H9 (cell line): ENCODE measurements around the gene TLR6. TPM values are rescaled to one million over a fixed set of nuclear protein-coding genes. Genes with fewer than 3 reads are reported as not detected.

Experiments
- DNase-seq: peaks from one replicate; pipeline ENCODE4 v3.0.0-alpha.2; 2017
- H2AFZ ChIP-seq: one replicate; pipeline ENCODE4 v1.6.1; 2013; ENCODE audit warnings: mild to moderate bottlenecking, low read length, control low read depth, moderate library complexity
- H2AK5ac ChIP-seq: 2 replicates; pipeline ENCODE4 v1.6.1; 2013; ENCODE audit warnings: low read length, control low read depth, mixed read lengths; ENCODE audit not compliant: insufficient read length
- H2BK120ac ChIP-seq: one replicate; pipeline ENCODE4 v1.6.1; 2013; ENCODE audit warnings: low read depth, mild to moderate bottlenecking, low read length, control low read depth, inconsistent platforms; ENCODE audit not compliant: poor library complexity, severe bottlenecking
- H2BK12ac ChIP-seq: 2 replicates; pipeline ENCODE4 v1.6.1; 2013; ENCODE audit warnings: low read length, control low read depth, mixed read lengths, low read depth; ENCODE audit not compliant: insufficient read length
- H2BK15ac ChIP-seq: 2 replicates; pipeline ENCODE4 v1.6.1; 2013; ENCODE audit warnings: low read depth, low read length, control low read depth
- H2BK20ac ChIP-seq: one replicate; pipeline ENCODE4 v1.6.1; 2013; ENCODE audit warnings: low read depth, mild to moderate bottlenecking, low read length, control low read depth, inconsistent platforms; ENCODE audit not compliant: poor library complexity, severe bottlenecking
- H2BK5ac ChIP-seq: 2 replicates; pipeline ENCODE4 v1.6.1; 2013; ENCODE audit warnings: low read length, control low read depth, mixed read lengths; ENCODE audit not compliant: insufficient read length
- H3K14ac ChIP-seq: 2 replicates; pipeline ENCODE4 v1.6.1; 2013; ENCODE audit warnings: low read length, control low read depth; ENCODE audit not compliant: insufficient read depth
- H3K18ac ChIP-seq: 2 replicates; pipeline ENCODE4 v1.6.1; 2013; ENCODE audit warnings: low read depth, mild to moderate bottlenecking, mixed read lengths, low read length, control low read depth; ENCODE audit not compliant: insufficient read length
- H3K23ac ChIP-seq: 2 replicates; pipeline ENCODE4 v1.6.1; 2013; ENCODE audit warnings: low read length, control low read depth, mixed read lengths, low read depth; ENCODE audit not compliant: insufficient read length
- H3K23me2 ChIP-seq: 2 replicates; pipeline ENCODE4 v1.6.1; 2013; ENCODE audit warnings: low read depth, mild to moderate bottlenecking, mixed read lengths, low read length, control low read depth; ENCODE audit not compliant: insufficient read length, poor library complexity, severe bottlenecking
- H3K27ac ChIP-seq: 2 replicates; pipeline ENCODE4 v1.5.1; 2013; ENCODE audit warnings: low read length, control low read depth, mixed read lengths, low read depth; ENCODE audit not compliant: insufficient read length
- H3K27me3 ChIP-seq: 2 replicates; pipeline ENCODE4 v1.6.1; 2013; ENCODE audit warnings: low read length, control low read depth, inconsistent platforms; ENCODE audit not compliant: insufficient read depth
- H3K4ac ChIP-seq: 2 replicates; pipeline ENCODE4 v1.6.1; 2013; ENCODE audit warnings: low read depth, mild to moderate bottlenecking, control low read depth, inconsistent platforms, low read length, moderate library complexity
- H3K4me1 ChIP-seq: 2 replicates; pipeline ENCODE4 v1.6.1; 2013; ENCODE audit warnings: low read length, control low read depth, inconsistent platforms; ENCODE audit not compliant: insufficient read depth
- H3K4me2 ChIP-seq: 2 replicates; pipeline ENCODE4 v1.6.1; 2013; ENCODE audit warnings: low read length, control low read depth, mixed read lengths; ENCODE audit not compliant: insufficient read length, insufficient read depth
- H3K56ac ChIP-seq: 2 replicates; pipeline ENCODE4 v1.6.1; 2013; ENCODE audit warnings: low read depth, mild to moderate bottlenecking, mixed read lengths, low read length, control low read depth; ENCODE audit not compliant: insufficient read length
- H3K79me1 ChIP-seq: 2 replicates; pipeline ENCODE4 v1.6.1; 2013; ENCODE audit warnings: low read depth, mild to moderate bottlenecking, moderate library complexity, low read length, control low read depth, inconsistent platforms; ENCODE audit not compliant: insufficient read depth, poor library complexity, severe bottlenecking
- H3K79me2 ChIP-seq: 2 replicates; pipeline ENCODE4 v1.6.1; 2013; ENCODE audit warnings: low read length, control low read depth, inconsistent platforms; ENCODE audit not compliant: insufficient read depth
- H3K9ac ChIP-seq: 2 replicates; pipeline ENCODE4 v1.6.1; 2013; ENCODE audit warnings: low read length, control low read depth, mixed read lengths; ENCODE audit not compliant: insufficient read length; ENCODE audit errors: extremely low read depth
- H3K9me3 ChIP-seq: one replicate; pipeline ENCODE4 v1.6.1; 2013; ENCODE audit warnings: low read depth, low read length, inconsistent platforms; ENCODE audit not compliant: control insufficient read depth
- H3T11ph ChIP-seq: one replicate; pipeline ENCODE4 v1.6.1; 2013; ENCODE audit warnings: mild to moderate bottlenecking, low read length, control low read depth, inconsistent platforms
- H4K20me1 ChIP-seq: one replicate; pipeline ENCODE4 v1.6.1; 2013; ENCODE audit not compliant: control insufficient read depth, insufficient read length, insufficient read depth
- H4K5ac ChIP-seq: 2 replicates; pipeline ENCODE4 v1.6.1; 2013; ENCODE audit warnings: low read depth, mild to moderate bottlenecking, mixed read lengths, low read length, control low read depth; ENCODE audit not compliant: insufficient read length
- H4K8ac ChIP-seq: replicated peaks from 2 replicates; pipeline ENCODE4 v1.6.1; 2013; ENCODE audit warnings: low read length, control low read depth, mixed read lengths, low read depth; ENCODE audit not compliant: insufficient read length
- H4K91ac ChIP-seq: 2 replicates; pipeline ENCODE4 v1.6.1; 2013; ENCODE audit warnings: low read depth, mild to moderate bottlenecking, moderate library complexity, mixed read lengths, low read length, control low read depth; ENCODE audit not compliant: insufficient read length
- H3K27ac Mint-ChIP-seq, 3 experiments: 2 replicates in 2 of 3; 3 replicates in 1 of 3; pipeline ENCODE4 v1.8.0; 2020 to 2021; ENCODE audit warnings: mixed read lengths in 3 of 3, mild to moderate bottlenecking in 1 of 3, moderate library complexity in 1 of 3
- H3K27me3 Mint-ChIP-seq: 2 replicates; pipeline ENCODE4 v1.8.0; 2021; ENCODE audit warnings: low read depth, mild to moderate bottlenecking, moderate library complexity, mixed read lengths
- H3K36me3 Mint-ChIP-seq, 3 experiments: 2 replicates in 2 of 3; 3 replicates in 1 of 3; pipeline ENCODE4 v1.8.0; 2020 to 2021; ENCODE audit warnings: low read depth in 3 of 3, mixed read lengths in 3 of 3; ENCODE audit not compliant: insufficient read depth in 1 of 3
- H3K4me1 Mint-ChIP-seq, 2 experiments: 2 replicates each; pipeline ENCODE4 v1.8.0; 2020; ENCODE audit warnings: mixed read lengths in 2 of 2
- H3K4me3 Mint-ChIP-seq, 2 experiments: 2 replicates in 1 of 2; 3 replicates in 1 of 2; pipeline ENCODE4 v1.8.0; 2020 to 2021; ENCODE audit warnings: mild to moderate bottlenecking in 2 of 2, mixed read lengths in 2 of 2, moderate library complexity in 1 of 2
- H3K9me3 Mint-ChIP-seq, 2 experiments: 2 replicates in 1 of 2; 3 replicates in 1 of 2; pipeline ENCODE4 v1.8.0; 2020; ENCODE audit warnings: mild to moderate bottlenecking in 2 of 2, mixed read lengths in 2 of 2, moderate library complexity in 1 of 2
- WGBS: extraction: QIAGEN DNeasy Blood & Tissue Kit; methylation state at CpG from one replicate; pipeline ENCODE4 v1.1.7; 2013; ENCODE audit warnings: missing lambda C conversion rate, low lambda C conversion rate, mixed read lengths; ENCODE audit not compliant: insufficient read length; ENCODE audit errors: extremely low coverage; 5-methylcytosine and 5-hydroxymethylcytosine counted together
- total RNA-seq: library from RNA; stranded (reverse); gene quantifications from 2 replicates; pipeline ENCODE4 v1.2.1, GENCODE V29; 2021
- TF ChIP-seq, protein P1 (sequence below): fragments of 200-600 bp; sonication (generic); conservative IDR thresholded peaks from 3 replicates; pipeline ENCODE4 v1.8.0; 2021; ENCODE audit warnings: antibody characterized with exemption, mild to moderate bottlenecking

Gene TLR6
- total RNA-seq, 1 experiment from 2014 or later, result 0.11 TPM

DNA sequence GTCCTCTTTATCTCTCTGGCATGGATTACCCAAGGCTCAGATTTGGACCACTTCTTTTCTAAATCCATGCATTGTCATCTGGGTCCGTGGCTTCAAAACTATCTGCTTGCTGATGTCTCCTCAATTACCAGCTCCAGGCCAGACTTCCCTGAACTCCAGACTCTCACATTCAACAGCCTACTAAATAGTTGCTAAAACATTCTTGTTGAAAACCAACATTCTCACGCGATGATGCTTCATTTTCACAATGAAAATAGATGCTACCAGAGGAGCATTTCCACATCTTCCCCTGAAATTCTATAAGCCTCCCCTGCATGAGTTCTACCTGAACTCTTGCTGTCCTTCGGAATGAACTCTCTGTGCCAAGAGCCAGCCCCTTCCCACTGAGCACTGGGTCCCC is 5.2 kb upstream of the TLR6 start:
- Histone ChIP-seq H3K23me2 (no peaks in the 10 kb centered on the region), H2BK20ac (no peak overlapping the region), H3K79me2 (no peaks in the 10 kb centered on the region), H2AK5ac (no peak overlapping the region), H3K9me3 (no peaks in the 10 kb centered on the region), H3K4ac (no peak overlapping the region), H2BK120ac (no peak overlapping the region), H3K79me1 (no peaks in the 10 kb centered on the region), H4K8ac (no peak overlapping the region), H4K91ac (no peak overlapping the region), H3K56ac (no peak overlapping the region), H3T11ph (no peak overlapping the region), H3K27me3 (no peaks in the 10 kb centered on the region), H2AFZ (no peak overlapping the region), H3K9ac (no peak overlapping the region), H3K23ac (no peak overlapping the region), H3K4me1 (no peaks in the 10 kb centered on the region; the same call in 1 of the 2 replicates), H3K14ac (no peak overlapping the region), H3K18ac (no peak overlapping the region), H2BK5ac (no peak overlapping the region), H3K27ac (no peak overlapping the region), H4K5ac (no peak overlapping the region), H4K20me1 (no peaks in the 10 kb centered on the region), H3K4me2 (no peak overlapping the region), H2BK12ac (no peak overlapping the region), H2BK15ac (no peak overlapping the region)
- no peak overlapping the region for H3K27ac Mint-ChIP-seq
- WGBS, result no CpG with 5 or more reads among the region's 4 CpGs
- TF ChIP-seq, protein P1, sequence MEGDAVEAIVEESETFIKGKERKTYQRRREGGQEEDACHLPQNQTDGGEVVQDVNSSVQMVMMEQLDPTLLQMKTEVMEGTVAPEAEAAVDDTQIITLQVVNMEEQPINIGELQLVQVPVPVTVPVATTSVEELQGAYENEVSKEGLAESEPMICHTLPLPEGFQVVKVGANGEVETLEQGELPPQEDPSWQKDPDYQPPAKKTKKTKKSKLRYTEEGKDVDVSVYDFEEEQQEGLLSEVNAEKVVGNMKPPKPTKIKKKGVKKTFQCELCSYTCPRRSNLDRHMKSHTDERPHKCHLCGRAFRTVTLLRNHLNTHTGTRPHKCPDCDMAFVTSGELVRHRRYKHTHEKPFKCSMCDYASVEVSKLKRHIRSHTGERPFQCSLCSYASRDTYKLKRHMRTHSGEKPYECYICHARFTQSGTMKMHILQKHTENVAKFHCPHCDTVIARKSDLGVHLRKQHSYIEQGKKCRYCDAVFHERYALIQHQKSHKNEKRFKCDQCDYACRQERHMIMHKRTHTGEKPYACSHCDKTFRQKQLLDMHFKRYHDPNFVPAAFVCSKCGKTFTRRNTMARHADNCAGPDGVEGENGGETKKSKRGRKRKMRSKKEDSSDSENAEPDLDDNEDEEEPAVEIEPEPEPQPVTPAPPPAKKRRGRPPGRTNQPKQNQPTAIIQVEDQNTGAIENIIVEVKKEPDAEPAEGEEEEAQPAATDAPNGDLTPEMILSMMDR, result no peak
- DNase-seq, result no peak
- H3K9me3 Mint-ChIP-seq, result no peaks in the 10 kb centered on the region
- H3K4me3 Mint-ChIP-seq, result no peak overlapping the region
- H3K27me3 Mint-ChIP-seq, result peaks cover 2% of the 10 kb centered on the region; the same call in 1 of the 2 replicates
- H3K4me1 Mint-ChIP-seq, result peaks cover 13 to 16% of the 10 kb centered on the region in 2 experiments
- no peaks in the 10 kb centered on the region for H3K36me3 Mint-ChIP-seq
